ENCODE measurements around the gene RAPGEF6.

The RAPGEF6 gene

DNA sequence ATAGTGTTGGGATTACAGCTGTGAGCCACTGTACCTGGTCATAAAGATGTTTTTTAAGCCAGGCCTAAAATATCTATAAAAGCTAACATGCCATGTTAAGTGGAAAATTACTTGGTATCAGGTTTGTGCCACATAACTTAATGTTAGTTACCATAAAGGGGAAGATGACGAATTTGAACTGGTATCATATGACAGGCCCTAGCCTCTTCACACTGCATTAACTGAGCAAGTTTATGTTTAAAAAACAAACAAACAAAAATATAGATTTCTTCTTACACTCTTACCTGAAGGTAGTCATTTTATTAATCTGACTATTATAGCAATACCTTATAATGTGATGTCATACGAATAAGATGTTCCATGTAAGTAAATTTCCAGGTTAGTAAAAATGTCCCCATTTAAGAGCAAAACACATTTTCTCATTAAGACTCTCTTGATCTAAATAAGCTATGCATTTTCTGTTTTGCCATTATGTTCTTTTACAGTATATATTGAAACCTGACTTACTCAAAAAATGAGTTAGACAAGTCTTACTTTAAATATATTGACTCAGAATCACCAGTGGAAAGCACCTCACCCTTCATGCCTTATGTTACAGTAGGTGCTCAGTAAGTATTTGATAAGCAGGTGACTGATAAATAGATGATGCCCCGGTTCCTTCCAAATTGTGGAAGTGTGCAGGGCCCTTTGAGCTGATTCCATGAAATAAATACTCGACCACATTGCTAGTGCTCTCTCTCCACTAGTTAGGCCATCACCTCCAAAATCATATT is 245.7 kb downstream of the RAPGEF6 start:
- DNase-seq (ENCODE audit: low read depth), result no peak
- in situ Hi-C loops (cut with HindIII; ENCODE audit: low sequenced_read_pairs), result no loop called here
- TF ChIP-seq CTCF (IDR thresholded peaks at IDR 0.05; ENCODE audit: low read depth, low read length, missing control alignments), result no peak
- H3K4me3 ChIP-seq (ENCODE audit: low read depth, low read length), result no peak overlapping the region

DNA sequence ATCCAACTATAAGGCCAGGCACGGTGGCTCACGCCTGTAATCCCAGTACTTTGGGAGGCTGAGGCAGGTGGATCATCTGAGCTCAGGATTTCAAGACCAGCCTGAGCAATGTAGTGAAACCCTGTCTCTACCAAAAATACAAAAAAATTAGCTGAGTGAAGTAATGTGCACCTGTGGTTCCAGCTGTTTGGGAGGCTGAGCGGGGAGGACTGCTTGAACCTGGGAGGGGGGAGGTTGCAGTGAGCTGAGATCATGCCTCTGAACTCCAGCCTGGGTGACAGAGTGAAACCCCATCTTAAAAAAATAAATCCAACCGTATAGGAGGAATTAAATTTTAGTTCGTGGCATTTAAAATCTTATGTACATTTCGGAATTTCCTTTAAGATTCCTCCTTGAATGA is 247.8 kb downstream of the RAPGEF6 start:
- in situ Hi-C loops (cut with HindIII; ENCODE audit: low sequenced_read_pairs), result no loop called here

GRCh38 chr5:131386779-131387178 is 248.2 kb downstream of the RAPGEF6 start:
- TF ChIP-seq CTCF (IDR thresholded peaks at IDR 0.05; ENCODE audit: low read depth, low read length, missing control alignments), result no peak
- in situ Hi-C loops (cut with HindIII; ENCODE audit: low sequenced_read_pairs), result no loop called here
- no peak for DNase-seq (ENCODE audit: low read depth)
- H3K4me3 ChIP-seq (ENCODE audit: low read depth, low read length), result no peak overlapping the region

More for the DNA sequence above, 247.8 kb downstream of the RAPGEF6 start:
- no peak overlapping the region for H3K4me3 ChIP-seq (ENCODE audit: low read depth, low read length)
- no peak for TF ChIP-seq CTCF (IDR thresholded peaks at IDR 0.05; ENCODE audit: low read depth, low read length, missing control alignments)
- no peak for DNase-seq (ENCODE audit: low read depth)

GRCh38 chr5:131386124-131386523 is 248.9 kb downstream of the RAPGEF6 start:
- no peak for DNase-seq (ENCODE audit: low read depth)
- no peak overlapping the region for H3K4me3 ChIP-seq (ENCODE audit: low read depth, low read length)
- TF ChIP-seq CTCF (IDR thresholded peaks at IDR 0.05; ENCODE audit: low read depth, low read length, missing control alignments), result no peak
- in situ Hi-C loops (cut with HindIII; ENCODE audit: low sequenced_read_pairs), result no loop called here

DNA sequence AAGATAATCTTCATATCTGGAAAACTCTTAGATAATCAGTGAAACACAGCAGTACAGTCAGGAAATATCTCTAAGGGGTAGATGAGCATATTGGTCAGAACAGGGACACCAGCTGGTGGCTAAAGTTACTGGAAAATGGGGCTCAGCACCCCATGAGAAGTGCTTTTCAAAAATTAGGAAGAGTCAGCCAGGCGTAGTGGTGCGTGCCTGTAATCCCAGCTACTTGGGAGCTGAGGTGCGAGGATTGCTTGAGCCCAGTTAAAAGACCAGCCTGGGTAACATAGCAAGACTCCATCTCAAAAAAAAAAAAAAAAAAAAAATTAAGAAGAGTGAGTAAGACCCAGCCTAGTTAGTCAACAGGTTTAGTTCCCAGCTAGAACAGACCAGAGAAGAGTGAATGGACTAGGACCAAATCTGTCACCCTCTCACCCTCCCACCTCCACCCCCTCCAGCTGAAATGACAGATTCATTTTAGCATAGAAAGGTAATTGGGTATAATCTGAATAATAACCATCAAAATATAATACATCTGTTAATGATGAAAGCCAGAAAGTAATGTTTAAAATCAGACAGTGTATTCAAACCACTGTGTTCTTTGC is 250.3 kb downstream of the RAPGEF6 start:
- in situ Hi-C loops (cut with HindIII; ENCODE audit: low sequenced_read_pairs), result no loop called here
- H3K4me3 ChIP-seq (ENCODE audit: low read depth, low read length), result no peak overlapping the region
- TF ChIP-seq CTCF (IDR thresholded peaks at IDR 0.05; ENCODE audit: low read depth, low read length, missing control alignments), result no peak
- no peak for DNase-seq (ENCODE audit: low read depth)

DNA sequence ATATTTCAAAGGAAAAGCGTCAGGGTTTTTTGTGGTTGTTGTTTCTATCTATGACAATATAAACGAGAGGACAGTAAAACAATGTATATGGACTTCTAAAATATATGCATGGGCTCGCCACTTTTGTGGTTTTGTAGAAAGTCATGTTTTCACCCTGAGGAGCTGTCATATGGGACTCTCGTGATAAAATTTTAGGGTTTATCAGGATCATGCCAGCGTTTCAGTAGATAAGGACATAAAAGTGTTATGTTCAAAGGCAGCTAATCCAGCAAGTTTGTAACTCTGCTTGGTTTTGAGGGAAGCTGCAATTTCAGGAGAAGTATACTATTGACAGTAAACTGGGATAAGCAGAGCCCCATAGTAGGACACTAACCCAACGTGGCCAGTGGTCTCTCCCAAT is 250.9 kb downstream of the RAPGEF6 start:
- in situ Hi-C loops (cut with HindIII; ENCODE audit: low sequenced_read_pairs), result no loop called here
- H3K4me3 ChIP-seq (ENCODE audit: low read depth, low read length), result no peak overlapping the region
- no peak for DNase-seq (ENCODE audit: low read depth)
- TF ChIP-seq CTCF (IDR thresholded peaks at IDR 0.05; ENCODE audit: low read depth, low read length, missing control alignments), result no peak
